Body of pancreas (tissue), 4 donors: ENCODE results near the gene DDX47.

ENCODE experiments used
- CTCF ChIP-seq, 7 experiments: fragments of 450-650 bp in 4 of 7; fragments of 200-600 bp in 3 of 7; sonication (generic) in 3 of 7; IDR thresholded peaks; one replicate each; pipeline ENCODE4 v1.5.1; 2016 to 2019; ENCODE audit warnings: antibody characterized with exemption in 7 of 7
- POLR2A ChIP-seq, 3 donors: fragments of 450-650 bp; IDR thresholded peaks; one replicate each; pipeline ENCODE4 v1.6.1; 2016; ENCODE audit warnings: antibody characterized with exemption in 3 of 3, mild to moderate bottlenecking in 2 of 3

GRCh38 chr12:12819221-12819620 lies 6.1 kb downstream of the DDX47 start:
- no peak for TF ChIP-seq CTCF (IDR thresholded peaks at IDR 0.05)
- TF ChIP-seq POLR2A (IDR thresholded peaks at IDR 0.05): no peak
